Neural cell (in vitro differentiated cells): Measurements from ENCODE around the gene RAB28.

Experiments used
- EP300 ChIP-seq: fragments of 450-650 bp; conservative IDR thresholded peaks from 2 replicates; pipeline ENCODE4 v1.6.1; 2014; ENCODE audit warnings: antibody characterized with exemption, mild to moderate bottlenecking, moderate library complexity; ENCODE audit not compliant: poor library complexity, severe bottlenecking
- EZH2 ChIP-seq: fragments of 200-600, 300-800 bp; shearing (Covaris generic), sonication (generic); IDR thresholded peaks from 2 replicates; pipeline ENCODE4 v1.6.1; 2014; ENCODE audit warnings: antibody characterized with exemption, low read length, borderline replicate concordance, mild to moderate bottlenecking; ENCODE audit not compliant: insufficient read depth, poor library complexity, severe bottlenecking
- MXI1 ChIP-seq: fragments of 450-650 bp; conservative IDR thresholded peaks from 2 replicates; pipeline ENCODE4 v1.6.1; 2014; ENCODE audit warnings: antibody characterized with exemption, mild to moderate bottlenecking; ENCODE audit not compliant: poor library complexity, severe bottlenecking
- POLR2AphosphoS5 ChIP-seq: IDR thresholded peaks from 2 replicates; pipeline ENCODE4 v1.6.1; 2012
- RAD21 ChIP-seq: fragments of 450-650 bp; conservative IDR thresholded peaks from 2 replicates; pipeline ENCODE4 v1.6.1; 2014; ENCODE audit warnings: antibody characterized with exemption, mild to moderate bottlenecking, moderate library complexity
- TAF1 ChIP-seq: IDR thresholded peaks from 2 replicates; pipeline ENCODE4 v1.6.1; 2012; ENCODE audit warnings: low read depth
- TF ChIP-seq, protein P1 (sequence below): fragments of 450-650 bp; IDR thresholded peaks from 2 replicates; pipeline ENCODE4 v1.5.1; 2014; ENCODE audit warnings: antibody characterized with exemption, mild to moderate bottlenecking, moderate library complexity; ENCODE audit not compliant: poor library complexity, severe bottlenecking

- TF ChIP-seq EZH2: no peak
- TF ChIP-seq, protein P1, sequence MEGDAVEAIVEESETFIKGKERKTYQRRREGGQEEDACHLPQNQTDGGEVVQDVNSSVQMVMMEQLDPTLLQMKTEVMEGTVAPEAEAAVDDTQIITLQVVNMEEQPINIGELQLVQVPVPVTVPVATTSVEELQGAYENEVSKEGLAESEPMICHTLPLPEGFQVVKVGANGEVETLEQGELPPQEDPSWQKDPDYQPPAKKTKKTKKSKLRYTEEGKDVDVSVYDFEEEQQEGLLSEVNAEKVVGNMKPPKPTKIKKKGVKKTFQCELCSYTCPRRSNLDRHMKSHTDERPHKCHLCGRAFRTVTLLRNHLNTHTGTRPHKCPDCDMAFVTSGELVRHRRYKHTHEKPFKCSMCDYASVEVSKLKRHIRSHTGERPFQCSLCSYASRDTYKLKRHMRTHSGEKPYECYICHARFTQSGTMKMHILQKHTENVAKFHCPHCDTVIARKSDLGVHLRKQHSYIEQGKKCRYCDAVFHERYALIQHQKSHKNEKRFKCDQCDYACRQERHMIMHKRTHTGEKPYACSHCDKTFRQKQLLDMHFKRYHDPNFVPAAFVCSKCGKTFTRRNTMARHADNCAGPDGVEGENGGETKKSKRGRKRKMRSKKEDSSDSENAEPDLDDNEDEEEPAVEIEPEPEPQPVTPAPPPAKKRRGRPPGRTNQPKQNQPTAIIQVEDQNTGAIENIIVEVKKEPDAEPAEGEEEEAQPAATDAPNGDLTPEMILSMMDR: no peak
- TF ChIP-seq RAD21: no peak
- no peak for TF ChIP-seq EP300
- no peak for TF ChIP-seq POLR2AphosphoS5
- TF ChIP-seq MXI1: no peak
- no peak for TF ChIP-seq TAF1
Observed at GRCh38 chr4:13478131-13478530, 6.0 kb downstream of the RAB28 start.
